GM20000 (cell line): ENCODE measurements around the gene EHD4.

Experiments used
- DNase-seq: peaks from one replicate; pipeline ENCODE4 v3.0.0; 2012; ENCODE audit warnings: low spot score
- CTCF ChIP-seq: IDR thresholded peaks from 2 replicates; pipeline ENCODE4 v1.5.1; 2012; ENCODE audit warnings: mild to moderate bottlenecking, control low read depth; ENCODE audit errors: extremely low read depth, missing control alignments

EHD4 gene

DNA sequence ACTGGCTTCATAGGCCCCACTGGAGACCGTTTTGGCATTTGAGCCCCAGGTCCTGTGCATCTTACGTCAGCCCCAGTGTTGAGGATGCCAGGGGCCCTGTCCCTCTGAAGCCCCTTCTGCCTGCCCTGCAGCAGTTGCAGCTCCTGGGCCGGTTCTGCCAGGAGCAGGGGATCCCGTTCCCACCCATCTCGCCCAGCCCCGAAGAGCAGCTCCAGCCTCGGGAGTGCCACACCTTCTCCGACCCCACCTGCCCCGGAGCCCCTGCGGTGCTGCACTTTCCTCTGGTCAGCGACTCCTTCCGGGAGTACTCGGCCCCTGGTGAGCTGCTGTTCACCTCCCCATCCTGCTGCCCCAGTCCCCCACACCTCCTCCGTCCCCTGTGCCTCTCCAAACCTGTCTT, 125.2 kb downstream of the EHD4 start:
- TF ChIP-seq CTCF, result no peak
- DNase-seq, result no peak
